Measurements from ENCODE around the gene VSX2. TPM values are rescaled to one million over a fixed set of nuclear protein-coding genes. Genes with fewer than 3 reads are reported as not detected.

VSX2 gene
- total RNA-seq, 4 donors from 2014 or later, result not detected

- no peaks in the 10 kb centered on the region for H3K9me3 ChIP-seq
- no peaks in the 10 kb centered on the region for H3K27me3 ChIP-seq
- H3K36me3 ChIP-seq, result no peaks in the 10 kb centered on the region
- DNase-seq, result no peak
- no peak for TF ChIP-seq POLR2A (IDR thresholded peaks at IDR 0.05)
- no peak for TF ChIP-seq CTCF (IDR thresholded peaks at IDR 0.05)
- no peak overlapping the region for H3K27ac ChIP-seq
- no peaks in the 10 kb centered on the region for H3K4me1 ChIP-seq
- intact Hi-C loops (cut with DNase I; ENCODE audit: low total_unique reads), result no loop called here
- H3K4me3 ChIP-seq, result no peak overlapping the region
Observed at GRCh38 chr14:74289801-74290200, 50.6 kb downstream of the VSX2 start.

- Histone ChIP-seq H3K9me3 (no peaks in the 10 kb centered on the region), H3K27me3 (no peaks in the 10 kb centered on the region), H3K4me3 (no peak overlapping the region), H3K36me3 (no peaks in the 10 kb centered on the region), H3K27ac (no peak overlapping the region), H3K4me1 (no peaks in the 10 kb centered on the region)
- TF ChIP-seq CTCF (IDR thresholded peaks at IDR 0.05) (no peak), POLR2A (IDR thresholded peaks at IDR 0.05) (no peak)
- no peak for DNase-seq
- intact Hi-C loops (cut with DNase I; ENCODE audit: low total_unique reads), result no loop called here
Observed at GRCh38 chr14:74290415-74290814, 51.2 kb downstream of the VSX2 start.

- H3K9me3 ChIP-seq, result no peaks in the 10 kb centered on the region
- DNase-seq, result no peak
- no peak overlapping the region for H3K4me3 ChIP-seq
- intact Hi-C loops (cut with DNase I; ENCODE audit: low total_unique reads), result no loop called here
- no peaks in the 10 kb centered on the region for H3K36me3 ChIP-seq
- no peak for TF ChIP-seq POLR2A (IDR thresholded peaks at IDR 0.05)
- TF ChIP-seq CTCF (IDR thresholded peaks at IDR 0.05), result no peak
- H3K4me1 ChIP-seq, result no peaks in the 10 kb centered on the region
- H3K27ac ChIP-seq, result no peak overlapping the region
- no peaks in the 10 kb centered on the region for H3K27me3 ChIP-seq
Observed at GRCh38 chr14:74292061-74292460, 52.8 kb downstream of the VSX2 start.

GRCh38 chr14:74293606-74294005, 54.4 kb downstream of the VSX2 start:
- TF ChIP-seq POLR2A (IDR thresholded peaks at IDR 0.05) (no peak), CTCF (IDR thresholded peaks at IDR 0.05) (no peak)
- Histone ChIP-seq H3K4me3 (no peak overlapping the region), H3K4me1 (no peaks in the 10 kb centered on the region), H3K9me3 (no peaks in the 10 kb centered on the region), H3K27ac (no peak overlapping the region), H3K36me3 (no peaks in the 10 kb centered on the region), H3K27me3 (no peaks in the 10 kb centered on the region)
- intact Hi-C loops (cut with DNase I; ENCODE audit: low total_unique reads), result no loop called here
- DNase-seq, result no peak

GRCh38 chr14:74296037-74296467, 56.8 kb downstream of the VSX2 start:
- Histone ChIP-seq H3K4me3 (no peak overlapping the region), H3K4me1 (no peaks in the 10 kb centered on the region), H3K9me3 (no peaks in the 10 kb centered on the region), H3K27ac (no peak overlapping the region), H3K36me3 (no peaks in the 10 kb centered on the region), H3K27me3 (no peaks in the 10 kb centered on the region)
- intact Hi-C loops (cut with DNase I; ENCODE audit: low total_unique reads), result no loop called here
- DNase-seq, result no peak
- TF ChIP-seq CTCF (IDR thresholded peaks at IDR 0.05) (no peak), POLR2A (IDR thresholded peaks at IDR 0.05) (no peak)
